Activated CD4-positive, alpha-beta T cell treated with anti-CD3 and anti-CD28 coated beads, Interleukin-2, amount 50 U/mL, for 24 hours (primary cell): ENCODE measurements around the gene HMOX2.

Experiments
- DNase-seq, 2 donors: peaks; one replicate each; pipeline ENCODE4 v3.0.0-alpha.2; 2020; ENCODE audit warnings: low read depth in 1 of 2, low spot score in 1 of 2

Gene HMOX2

DNA sequence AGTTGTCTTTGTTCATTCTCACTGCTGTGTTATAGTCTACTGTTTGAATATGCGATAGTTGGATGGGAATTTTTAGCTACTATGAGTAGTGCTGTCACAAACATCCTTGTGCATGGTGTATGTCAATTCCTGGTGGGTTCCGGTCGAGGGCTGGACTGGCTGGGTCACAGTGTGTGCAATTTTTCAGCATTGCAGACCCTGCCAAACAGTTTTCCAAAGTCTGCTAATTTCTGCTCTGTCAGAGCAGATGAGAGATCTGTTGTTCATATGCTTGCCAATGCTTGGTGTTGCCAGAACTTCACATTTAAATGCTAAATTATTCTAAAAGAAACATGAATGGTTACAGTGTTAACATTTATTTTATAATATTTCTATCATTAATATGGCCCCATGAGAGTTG lies 76.3 kb downstream of the HMOX2 start:
- no peak for DNase-seq

DNA sequence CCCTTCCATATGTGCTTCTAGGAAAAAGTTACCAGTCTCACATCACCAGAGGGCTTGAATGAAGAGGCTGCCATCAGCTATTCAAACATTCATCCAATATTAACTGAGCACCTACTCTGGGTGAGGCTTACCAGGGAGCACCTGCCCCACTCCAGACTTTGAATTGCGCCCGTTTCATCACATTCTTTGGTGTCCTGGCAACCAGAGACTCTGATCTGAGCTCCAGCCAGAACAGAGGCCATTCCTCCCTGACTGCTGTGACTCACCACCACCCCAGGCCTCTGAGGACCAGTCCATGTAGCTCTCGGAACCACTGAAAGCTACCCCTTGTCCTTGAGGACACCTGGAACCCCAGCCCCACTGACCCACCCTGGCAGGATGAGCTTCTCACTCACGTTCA lies 79.9 kb downstream of the HMOX2 start, which contains the start of gene C16orf96:
Gene C16orf96 (plus strand): TSS at position 229 of the 400 bp plus-strand sequence. CDS start 150 bp downstream, at position 379.
- no peak for DNase-seq

- DNase-seq, result no peak
Observed at GRCh38 chr16:4556580-4556979, 80.4 kb downstream of the HMOX2 start.

DNA sequence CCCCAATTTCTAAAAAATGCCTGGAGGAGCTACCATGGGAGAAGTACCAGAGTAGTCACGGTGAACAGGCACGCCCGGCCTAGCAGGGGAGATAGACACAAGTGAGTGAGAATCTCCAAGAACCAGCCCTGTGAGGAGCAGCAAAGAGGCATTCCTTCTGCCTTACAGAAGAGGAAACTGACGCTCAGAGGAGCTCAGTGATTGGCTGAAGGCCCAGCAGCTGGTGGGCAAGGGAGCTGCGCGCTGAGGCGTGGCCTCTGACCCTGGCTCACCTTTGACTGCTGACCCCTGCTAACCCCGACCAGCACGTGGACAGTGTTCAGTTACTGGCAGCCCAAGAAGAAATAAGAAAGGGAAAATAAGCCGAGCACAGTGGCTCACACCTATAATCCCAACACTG lies 81.8 kb downstream of the HMOX2 start:
- DNase-seq, result no peak
